ENCODE measurements around the gene RSPH10B.
"Not testable (repeated sequence)": the region's sequence is repeated elsewhere in the genome, so short reads cannot be mapped to it uniquely, and the experiment has no call there.

The RSPH10B gene

GRCh38 chr7:5970347-5970911 lies at the start of gene RSPH10B:
RSPH10B (minus strand) TSS chr7:5970689; CDS start chr7:5967116, 3,573 bp downstream.
- DNase-seq, result not testable (repeated sequence)

- no peak for DNase-seq
Measured at GRCh38 chr7:6016653-6016966, 46.1 kb upstream of the RSPH10B start.

GRCh38 chr7:6015917-6016652 lies 45.6 kb upstream of the RSPH10B start:
- DNase-seq, result no peak

- no peak for DNase-seq
Measured at GRCh38 chr7:6012355-6013104, 42.0 kb upstream of the RSPH10B start.

- DNase-seq, result no peak
Measured at GRCh38 chr7:6011541-6011940, 41.1 kb upstream of the RSPH10B start.

- DNase-seq, result not testable (repeated sequence)
Measured at GRCh38 chr7:6010370-6010769, 39.9 kb upstream of the RSPH10B start.

- peak; percentile 41 for DNase-seq
Measured at GRCh38 chr7:6008668-6009611, 38.5 kb upstream of the RSPH10B start, which contains the start of the genes AIMP2 and PMS2. AIMP2 (plus strand) TSS chr7:6009272; CDS start chr7:6009364, 92 bp downstream. PMS2 (minus strand) TSS chr7:6009049; CDS start chr7:6009019, 30 bp downstream.

- DNase-seq, result not testable (repeated sequence)
Measured at GRCh38 chr7:6007835-6008590, 37.5 kb upstream of the RSPH10B start.

GRCh38 chr7:6007386-6007785 lies 36.9 kb upstream of the RSPH10B start:
- no peak for DNase-seq

- DNase-seq, result no peak
Measured at GRCh38 chr7:5997210-5997808, 26.8 kb upstream of the RSPH10B start.

GRCh38 chr7:5987061-5987460 lies 16.6 kb upstream of the RSPH10B start:
- not testable (repeated sequence) for DNase-seq

GRCh38 chr7:5979680-5980314 lies 9.3 kb upstream of the RSPH10B start:
- DNase-seq, result not testable (repeated sequence)

- DNase-seq, result not testable (repeated sequence)
Measured at GRCh38 chr7:5973580-5973979, 3.1 kb upstream of the RSPH10B start.

- DNase-seq, result not testable (repeated sequence)
Measured at GRCh38 chr7:5963810-5964209, 6.7 kb downstream of the RSPH10B start.

- DNase-seq, result not testable (repeated sequence)
Measured at GRCh38 chr7:5963205-5963604, 7.3 kb downstream of the RSPH10B start.

- DNase-seq, result not testable (repeated sequence)
Measured at GRCh38 chr7:5934945-5935450, 35.5 kb downstream of the RSPH10B start.

- DNase-seq, result not testable (repeated sequence)
Measured at GRCh38 chr7:5931905-5932644, 38.4 kb downstream of the RSPH10B start.

GRCh38 chr7:5931250-5931649 lies 39.2 kb downstream of the RSPH10B start:
- DNase-seq, result not testable (repeated sequence)

GRCh38 chr7:5930290-5930689 lies 40.2 kb downstream of the RSPH10B start:
- DNase-seq, result not testable (repeated sequence)

Measured in cortex of kidney (tissue), 1 donor.